GM12878 (cell line): Measurements from ENCODE around the gene C16orf46. TPM values are rescaled to one million over a fixed set of nuclear protein-coding genes. Genes with fewer than 3 reads are reported as not detected.

Source experiments
- ATAC-seq: fragments of 200-7000 bp; cut with Tn5 transposase; 3 replicates; pipeline ENCODE4 v1.9.1; 2020; ENCODE audit warnings: mild to moderate bottlenecking, moderate library complexity
- BruUV-seq: library from RNA; stranded (reverse); fragments of 400-500 nt; replicated peaks from 2 replicates; lab custom pipeline; 2021; lab: Mats Ljungman, UMichigan
- CTCF ChIA-PET: fragments of 300-600 bp; sonication (Branson Sonifier 250); formaldehyde crosslinking; extraction: SDS; loops from one replicate; lab custom pipeline; 2021; ENCODE audit warnings: inconsistent platforms; lab: Yijun Ruan, JAX
- POLR2A ChIA-PET: fragments of 350-600 bp; formaldehyde crosslinking; extraction: SDS; loops from one replicate; lab custom pipeline; 2021; ENCODE audit warnings: inconsistent platforms; lab: Charles Lee
- RAD21 ChIA-PET: fragments of 300-600 bp; sonication (Branson Sonifier 250); formaldehyde crosslinking; loops from one replicate; lab custom pipeline; 2023; ENCODE audit warnings: antibody characterized with exemption; ENCODE audit not compliant: unreplicated experiment; lab: Charles Lee
- SMC1A ChIA-PET: fragments of 300-600 bp; sonication (Branson Sonifier 250); formaldehyde crosslinking; loops from one replicate; lab custom pipeline; 2023; ENCODE audit not compliant: unreplicated experiment, uncharacterized antibody; lab: Charles Lee
- DNase-seq: peaks from one replicate; pipeline ENCODE4 v3.0.0-alpha.2; 2011; ENCODE audit warnings: low read depth, low spot score
- FAIRE-seq: peaks from 3 replicates; lab custom pipeline; 2011; peaks lifted over from hg19 to GRCh38; lab: Jason Lieb, UNC
- H2AFZ ChIP-seq: 2 replicates; pipeline ENCODE4 v1.6.0; 2011; ENCODE audit warnings: low read depth, low read length, control low read depth; ENCODE audit not compliant: control insufficient read depth
- H3K27ac ChIP-seq: 2 replicates; pipeline ENCODE4 v1.5.1; 2011; ENCODE audit warnings: control low read depth; ENCODE audit not compliant: control insufficient read depth, insufficient read depth
- H3K27me3 ChIP-seq, 2 experiments: replicated peaks in 1 of 2; 2 replicates each; pipeline versions ENCODE4 v1.6.0 to v1.6.1; 2011; ENCODE audit warnings: low read length in 1 of 2; ENCODE audit not compliant: control insufficient read depth in 2 of 2, insufficient read depth in 2 of 2
- H3K36me3 ChIP-seq, 2 experiments: 2 replicates each; pipeline ENCODE4 v1.5.1; 2011; ENCODE audit warnings: low read length in 1 of 2; ENCODE audit not compliant: control insufficient read depth in 2 of 2, insufficient read depth in 2 of 2
- H3K4me1 ChIP-seq: 2 replicates; pipeline ENCODE4 v1.6.1; 2011; ENCODE audit warnings: mild to moderate bottlenecking, low read length, moderate library complexity, mixed read lengths; ENCODE audit not compliant: control insufficient read depth, insufficient read depth
- H3K4me2 ChIP-seq: 2 replicates; pipeline ENCODE4 v1.6.0; 2011; ENCODE audit warnings: control low read depth; ENCODE audit not compliant: control insufficient read depth, insufficient read depth
- H3K4me3 ChIP-seq: fragments of 200-600 bp; sonication (generic); 2 replicates; pipeline ENCODE4 v1.5.1; 2016
- H3K79me2 ChIP-seq: 2 replicates; pipeline ENCODE4 v1.6.0; 2011; ENCODE audit warnings: low read length; ENCODE audit not compliant: control insufficient read depth, insufficient read depth
- H3K9ac ChIP-seq: 2 replicates; pipeline ENCODE4 v1.8.0; 2011; ENCODE audit warnings: low read length, control low read depth, mixed read lengths; ENCODE audit not compliant: control insufficient read depth, insufficient read depth
- H3K9me3 ChIP-seq: replicated peaks from 3 replicates; pipeline ENCODE4 v1.5.1; 2011; ENCODE audit warnings: mild to moderate bottlenecking, low read length; ENCODE audit not compliant: control insufficient read depth, insufficient read depth
- H4K20me1 ChIP-seq: 2 replicates; pipeline ENCODE4 v1.6.0; 2011; ENCODE audit not compliant: control insufficient read depth, insufficient read depth
- BACH1 ChIP-seq: fragments of 450-650 bp; IDR thresholded peaks from 2 replicates; pipeline ENCODE4 v1.6.1; 2017; ENCODE audit warnings: mild to moderate bottlenecking, borderline replicate concordance
- EGR1 ChIP-seq, 2 experiments: IDR thresholded peaks; 1 replicate in 1 of 2; 2 replicates in 1 of 2; pipeline ENCODE4 v1.6.1; 2011 to 2012; ENCODE audit warnings: low read depth in 2 of 2, low read length in 2 of 2, borderline replicate concordance in 1 of 2, mild to moderate bottlenecking in 1 of 2, moderate library complexity in 1 of 2
- MTA2 ChIP-seq: fragments of 450-650 bp; IDR thresholded peaks from 2 replicates; pipeline ENCODE4 v1.6.1; 2016; ENCODE audit warnings: low read depth, mild to moderate bottlenecking, moderate library complexity
- NBN ChIP-seq: fragments of 450-650 bp; IDR thresholded peaks from 2 replicates; pipeline ENCODE4 v1.6.1; 2016
- NFIC ChIP-seq: IDR thresholded peaks from 2 replicates; pipeline ENCODE4 v1.6.1; 2012; ENCODE audit warnings: low read depth, mild to moderate bottlenecking, inconsistent platforms, low read length, moderate library complexity
- NR2C1 ChIP-seq: fragments of 450-650 bp; IDR thresholded peaks from 2 replicates; pipeline ENCODE4 v1.6.1; 2017; ENCODE audit warnings: antibody characterized with exemption, mild to moderate bottlenecking, moderate library complexity
- NR2C2 ChIP-seq: IDR thresholded peaks from 2 replicates; pipeline ENCODE4 v1.6.1; 2011; ENCODE audit warnings: borderline replicate concordance, low read depth; ENCODE audit not compliant: control insufficient read depth, insufficient read length
- POU2F2 ChIP-seq: IDR thresholded peaks from 3 replicates; pipeline ENCODE4 v1.6.1; 2011; ENCODE audit warnings: low read depth, mild to moderate bottlenecking, low read length, borderline replicate concordance
- SMARCA5 ChIP-seq: fragments of 450-650 bp; IDR thresholded peaks from 2 replicates; pipeline ENCODE4 v1.6.1; 2017; ENCODE audit warnings: mild to moderate bottlenecking
- ZNF207 ChIP-seq: fragments of 450-650 bp; IDR thresholded peaks from 2 replicates; pipeline ENCODE4 v1.6.1; 2014; ENCODE audit warnings: antibody characterized with exemption, mild to moderate bottlenecking, borderline replicate concordance
- WGBS: methylation state at CpG from one replicate; pipeline ENCODE4 v1.1.6; 2016; ENCODE audit warnings: low lambda C conversion rate; ENCODE audit not compliant: insufficient replicate concordance, insufficient coverage; ENCODE audit errors: missing lambda C conversion rate; 5-methylcytosine and 5-hydroxymethylcytosine counted together
- in situ Hi-C: fragments of 300-500 bp; cut with MboI; formaldehyde crosslinking; loops from 9 replicates; pipeline ENCODE4 v1.14.3; 2018; ENCODE audit warnings: mixed read lengths
- intact Hi-C: fragments of 100-400 bp; cut with micrococcal nuclease; formaldehyde crosslinking; loops from one replicate; pipeline ENCODE4 v1.14.2; 2022; ENCODE audit not compliant: unreplicated experiment
- polyA plus RNA-seq, 11 experiments: library from polyadenylated mRNA; depleted of rRNA in 4 of 11; unstranded in 6 of 11; stranded (reverse) in 5 of 11; fragments of >200 nt; fragmentation: Nextera tagmentation in 4 of 11; fragmentation: Illumina TruSeq in 1 of 11; extraction: Ambion mirVana in 4 of 11; extraction: Trizol in 1 of 11; gene quantifications; 1 replicate in 1 of 11; 2 replicates in 10 of 11; pipeline versions ENCODE4 v1.2.1 to v1.2.3, GENCODE V29; 2011 to 2016; ENCODE audit warnings: inconsistent platforms in 2 of 11, missing spikeins in 2 of 11, low read depth in 1 of 11
- total RNA-seq, 4 experiments: library from RNA; depleted of rRNA in 3 of 4; stranded (reverse); fragments of >200 nt in 3 of 4; fragmentation: Illumina TruSeq in 1 of 4; extraction: Trizol in 1 of 4; gene quantifications; 2 replicates each; pipeline versions ENCODE4 v1.2.1 to v1.2.3, GENCODE V29; 2013 to 2021
- TF ChIP-seq, protein P1 (sequence below): fragments of 450-650 bp; IDR thresholded peaks from 2 replicates; pipeline ENCODE4 v1.6.1; 2017; ENCODE audit warnings: antibody characterized with exemption, mild to moderate bottlenecking, moderate library complexity
- TF ChIP-seq, protein P2 (sequence below): IDR thresholded peaks from 2 replicates; pipeline ENCODE4 v1.6.1; 2012; ENCODE audit warnings: low read depth, low read length, improper control_type of control experiment
- TF ChIP-seq, protein P3 (sequence below): fragments of 450-650 bp; IDR thresholded peaks from 2 replicates; pipeline ENCODE4 v1.6.1; 2017; ENCODE audit warnings: low read depth, mild to moderate bottlenecking, moderate library complexity

C16orf46 gene
- total and polyA plus RNA-seq, 10 of the 15 experiments (the other 5 are each of a cell fraction or from before 2014, with no cell fraction given) = 0.04 to 0.46 (median 0.14) TPM; not detected in 6

DNA sequence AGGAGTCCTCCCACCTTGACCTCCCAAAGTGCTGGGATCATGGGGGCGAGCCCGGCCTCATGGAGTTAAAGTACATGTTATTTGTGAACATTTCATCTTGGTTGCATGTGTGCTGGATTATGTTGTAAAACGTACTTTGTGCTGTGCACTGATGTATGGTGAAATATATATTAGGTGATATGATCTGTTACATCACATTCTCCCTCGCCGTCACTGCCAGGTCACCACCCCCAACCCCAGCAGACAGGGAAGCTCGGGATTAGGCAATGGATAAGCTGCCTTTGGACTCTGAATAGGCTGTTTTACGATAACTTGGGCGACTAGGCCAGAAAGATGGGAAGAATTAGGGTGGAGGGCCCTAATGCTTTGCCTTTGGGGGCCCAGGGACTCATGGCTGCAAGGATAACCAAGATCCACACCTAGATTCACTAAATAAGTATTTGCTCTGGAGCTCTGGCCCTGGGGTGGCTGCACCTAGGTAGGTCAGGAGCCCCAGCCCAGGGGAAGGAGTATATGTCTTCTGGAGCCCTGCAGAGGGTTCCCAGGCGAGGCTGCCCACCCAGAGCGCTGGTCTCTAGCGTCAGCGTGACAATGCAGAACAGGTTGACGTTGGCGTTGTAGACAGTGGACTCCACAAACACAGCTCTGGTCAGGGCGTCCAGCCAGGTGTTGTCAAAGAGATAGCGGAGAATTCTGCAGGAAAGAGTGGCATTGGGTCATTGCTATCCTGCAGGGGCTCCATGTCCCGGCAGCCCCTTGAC, 46.2 kb upstream of the C16orf46 start (continued):
- TF ChIP-seq, protein P1, sequence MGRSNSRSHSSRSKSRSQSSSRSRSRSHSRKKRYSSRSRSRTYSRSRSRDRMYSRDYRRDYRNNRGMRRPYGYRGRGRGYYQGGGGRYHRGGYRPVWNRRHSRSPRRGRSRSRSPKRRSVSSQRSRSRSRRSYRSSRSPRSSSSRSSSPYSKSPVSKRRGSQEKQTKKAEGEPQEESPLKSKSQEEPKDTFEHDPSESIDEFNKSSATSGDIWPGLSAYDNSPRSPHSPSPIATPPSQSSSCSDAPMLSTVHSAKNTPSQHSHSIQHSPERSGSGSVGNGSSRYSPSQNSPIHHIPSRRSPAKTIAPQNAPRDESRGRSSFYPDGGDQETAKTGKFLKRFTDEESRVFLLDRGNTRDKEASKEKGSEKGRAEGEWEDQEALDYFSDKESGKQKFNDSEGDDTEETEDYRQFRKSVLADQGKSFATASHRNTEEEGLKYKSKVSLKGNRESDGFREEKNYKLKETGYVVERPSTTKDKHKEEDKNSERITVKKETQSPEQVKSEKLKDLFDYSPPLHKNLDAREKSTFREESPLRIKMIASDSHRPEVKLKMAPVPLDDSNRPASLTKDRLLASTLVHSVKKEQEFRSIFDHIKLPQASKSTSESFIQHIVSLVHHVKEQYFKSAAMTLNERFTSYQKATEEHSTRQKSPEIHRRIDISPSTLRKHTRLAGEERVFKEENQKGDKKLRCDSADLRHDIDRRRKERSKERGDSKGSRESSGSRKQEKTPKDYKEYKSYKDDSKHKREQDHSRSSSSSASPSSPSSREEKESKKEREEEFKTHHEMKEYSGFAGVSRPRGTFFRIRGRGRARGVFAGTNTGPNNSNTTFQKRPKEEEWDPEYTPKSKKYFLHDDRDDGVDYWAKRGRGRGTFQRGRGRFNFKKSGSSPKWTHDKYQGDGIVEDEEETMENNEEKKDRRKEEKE = no peak
- no peak for TF ChIP-seq POU2F2
- TF ChIP-seq NR2C1 = no peak

DNA sequence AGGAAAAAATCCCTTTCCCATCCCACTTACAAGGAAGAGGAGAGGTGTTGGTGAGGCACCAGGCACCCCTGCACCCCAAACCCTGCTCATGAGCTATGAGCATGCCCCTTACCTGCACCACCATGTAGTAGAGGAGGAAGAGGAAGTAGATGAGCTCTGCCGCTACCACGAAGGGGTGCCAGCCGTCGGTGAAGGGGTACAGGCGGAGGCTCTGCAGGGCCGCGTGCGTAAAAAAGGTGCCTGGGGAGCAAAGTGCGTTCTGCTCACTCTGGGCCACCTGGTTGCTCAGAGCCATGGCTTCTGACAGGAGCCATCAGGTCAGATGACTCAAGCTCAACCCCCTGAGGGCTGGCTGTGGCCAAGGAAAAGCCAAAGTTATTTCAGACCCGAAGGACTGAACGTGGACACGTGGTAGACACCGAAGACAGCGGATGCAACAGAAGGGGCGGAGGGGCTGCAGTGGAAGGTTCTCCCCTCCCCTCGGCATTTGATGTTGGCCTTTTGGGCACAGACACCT, 44.5 kb upstream of the C16orf46 start:
- no peaks in the 10 kb centered on the region for H3K36me3 ChIP-seq
- TF ChIP-seq MTA2 (no peak), NFIC (no peak), NR2C2 (no peak), NBN (no peak), ZNF207 (no peak), EGR1 (IDR thresholded peaks at IDR 0.05; ENCODE audit: borderline replicate concordance in 1 of 2, low read depth in 2 of 2, low read length in 2 of 2) (no peak), BACH1 (no peak), SMARCA5 (no peak)
- TF ChIP-seq, protein P2, sequence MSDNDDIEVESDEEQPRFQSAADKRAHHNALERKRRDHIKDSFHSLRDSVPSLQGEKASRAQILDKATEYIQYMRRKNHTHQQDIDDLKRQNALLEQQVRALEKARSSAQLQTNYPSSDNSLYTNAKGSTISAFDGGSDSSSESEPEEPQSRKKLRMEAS = no peak
- TF ChIP-seq, protein P3, sequence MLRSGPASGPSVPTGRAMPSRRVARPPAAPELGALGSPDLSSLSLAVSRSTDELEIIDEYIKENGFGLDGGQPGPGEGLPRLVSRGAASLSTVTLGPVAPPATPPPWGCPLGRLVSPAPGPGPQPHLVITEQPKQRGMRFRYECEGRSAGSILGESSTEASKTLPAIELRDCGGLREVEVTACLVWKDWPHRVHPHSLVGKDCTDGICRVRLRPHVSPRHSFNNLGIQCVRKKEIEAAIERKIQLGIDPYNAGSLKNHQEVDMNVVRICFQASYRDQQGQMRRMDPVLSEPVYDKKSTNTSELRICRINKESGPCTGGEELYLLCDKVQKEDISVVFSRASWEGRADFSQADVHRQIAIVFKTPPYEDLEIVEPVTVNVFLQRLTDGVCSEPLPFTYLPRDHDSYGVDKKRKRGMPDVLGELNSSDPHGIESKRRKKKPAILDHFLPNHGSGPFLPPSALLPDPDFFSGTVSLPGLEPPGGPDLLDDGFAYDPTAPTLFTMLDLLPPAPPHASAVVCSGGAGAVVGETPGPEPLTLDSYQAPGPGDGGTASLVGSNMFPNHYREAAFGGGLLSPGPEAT = no peak
- no peak overlapping the region for H2AFZ ChIP-seq
- no peak overlapping the region for H3K9ac ChIP-seq
- no peak overlapping the region for H3K27ac ChIP-seq
- ChIA-PET SMC1A (no interaction called here), CTCF (no interaction called here), POLR2A (no interaction called here), RAD21 (no interaction called here)
- BruUV-seq = no TSS peak
- in situ Hi-C loops (no loop called here), intact Hi-C loops (no loop called here)
- FAIRE-seq = no peak
- no peaks in the 10 kb centered on the region for H3K4me1 ChIP-seq
- H4K20me1 ChIP-seq = no peaks in the 10 kb centered on the region
- ATAC-seq = no peak
- no peaks in the 10 kb centered on the region; a peak in 2 of 4 replicates for H3K27me3 ChIP-seq
- H3K9me3 ChIP-seq = no peaks in the 10 kb centered on the region
- H3K4me3 ChIP-seq = no peak overlapping the region
- no peak for DNase-seq
- WGBS = 65% methylated on average over 16 of the region's 16 CpGs
- H3K79me2 ChIP-seq = no peaks in the 10 kb centered on the region
- H3K4me2 ChIP-seq = no peak overlapping the region
